Gastroesophageal sphincter (tissue), 4 donors: ENCODE measurements around the gene METRNL. TPM values are rescaled to one million over a fixed set of nuclear protein-coding genes. Genes with fewer than 3 reads are reported as not detected.
"Not testable (repeated sequence)": the region's sequence is repeated elsewhere in the genome, so short reads cannot be mapped to it uniquely, and the experiment has no call there.

Experiments
- ATAC-seq: fragments of 150-250 bp; one replicate; pipeline ENCODE4 v1.9.1; 2016; ENCODE audit warnings: mild to moderate bottlenecking, moderate library complexity
- H3K27ac ChIP-seq, 4 donors: fragments of 200-600 bp; sonication (generic) in 3 of 4; 1 replicate in 3 of 4; 2 replicates in 1 of 4; pipeline ENCODE4 v1.5.1; 2016 to 2019
- H3K27me3 ChIP-seq: fragments of 200-600 bp; sonication (generic); one replicate; pipeline ENCODE4 v1.5.1; 2019
- H3K36me3 ChIP-seq, 2 donors: fragments of 200-600 bp; sonication (generic); one replicate each; pipeline ENCODE4 v1.5.1; 2019; ENCODE audit warnings: control low read depth in 1 of 2
- H3K4me1 ChIP-seq, 3 donors: fragments of 200-600 bp; sonication (generic); 1 replicate in 2 of 3; 2 replicates in 1 of 3; pipeline ENCODE4 v1.5.1; 2016 to 2019; ENCODE audit warnings: control low read depth in 2 of 3
- H3K4me3 ChIP-seq, 2 donors: fragments of 200-600 bp; sonication (generic); one replicate each; pipeline ENCODE4 v1.5.1; 2019; ENCODE audit warnings: mild to moderate bottlenecking in 1 of 2, moderate library complexity in 1 of 2
- H3K9me3 ChIP-seq, 3 donors: fragments of 200-600 bp; sonication (generic); one replicate each; pipeline ENCODE4 v1.5.1; 2017 to 2019; ENCODE audit warnings: control low read depth in 2 of 3
- CTCF ChIP-seq, 4 experiments: fragments of 200-600 bp in 2 of 4; fragments of 450-650 bp in 2 of 4; sonication (generic) in 1 of 4; IDR thresholded peaks; one replicate each; pipeline ENCODE4 v1.5.1; 2017 to 2019; ENCODE audit warnings: antibody characterized with exemption in 4 of 4, mild to moderate bottlenecking in 2 of 4, moderate library complexity in 2 of 4
- EP300 ChIP-seq: sonication (generic); formaldehyde crosslinking; IDR thresholded peaks from one replicate; pipeline ENCODE4 v1.6.1; 2017; ENCODE audit warnings: antibody characterized with exemption, mild to moderate bottlenecking
- POLR2A ChIP-seq, 2 donors: fragments of 450-650 bp; IDR thresholded peaks; one replicate each; pipeline ENCODE4 v1.6.1; 2017; ENCODE audit warnings: antibody characterized with exemption in 2 of 2, mild to moderate bottlenecking in 2 of 2, moderate library complexity in 1 of 2
- POLR2AphosphoS5 ChIP-seq: sonication (generic); formaldehyde crosslinking; IDR thresholded peaks from one replicate; pipeline ENCODE4 v1.6.1; 2017; ENCODE audit warnings: antibody characterized with exemption
- WGBS, 2 donors: methylation state at CpG; one replicate each; pipeline ENCODE4 v1.1.5; 2018; ENCODE audit warnings: low coverage in 1 of 2; 5-methylcytosine and 5-hydroxymethylcytosine counted together
- total RNA-seq, 4 donors: library from RNA; depleted of rRNA; stranded (reverse); fragments of >200 nt; gene quantifications; one replicate each; pipeline ENCODE4 v1.1.0, GENCODE V29; 2016

METRNL gene
- total RNA-seq, 4 donors from 2014 or later, result 41.1 to 82.6 (median 66.3) TPM

GRCh38 chr17:83136931-83137330 lies 57.5 kb downstream of the METRNL start:
- no peak overlapping the region for H3K4me3 ChIP-seq
- no peaks in the 10 kb centered on the region for H3K9me3 ChIP-seq
- no peak overlapping the region for H3K27ac ChIP-seq
- no peak for TF ChIP-seq CTCF (IDR thresholded peaks at IDR 0.05)
- no peak for TF ChIP-seq POLR2A (IDR thresholded peaks at IDR 0.05)
- no peak for TF ChIP-seq POLR2AphosphoS5
- no peak for TF ChIP-seq EP300
- H3K36me3 ChIP-seq, result no peaks in the 10 kb centered on the region
- no peak for ATAC-seq
- no peaks in the 10 kb centered on the region for H3K4me1 ChIP-seq
- WGBS, 2 donors, result 86% methylated on average over 3 of the region's 16 CpGs; no CpG with 5 or more reads in 1 of the 2 donors
- peaks cover 35% of the 10 kb centered on the region for H3K27me3 ChIP-seq

- ATAC-seq, result no peak
- WGBS, 2 donors, result 87% methylated on average over 9 of the region's 9 CpGs; no CpG with 5 or more reads in 1 of the 2 donors
Observed at GRCh38 chr17:83137523-83137922, 58.1 kb downstream of the METRNL start.

GRCh38 chr17:83138820-83139219 lies 59.4 kb downstream of the METRNL start:
- Histone ChIP-seq H3K36me3 (no peaks in the 10 kb centered on the region), H3K27ac (no peak overlapping the region), H3K4me1 (no peaks in the 10 kb centered on the region), H3K4me3 (no peak overlapping the region), H3K27me3 (peaks cover 35% of the 10 kb centered on the region), H3K9me3 (no peaks in the 10 kb centered on the region)
- TF ChIP-seq CTCF (IDR thresholded peaks at IDR 0.05), result no peak
- TF ChIP-seq EP300, result no peak
- no peak for TF ChIP-seq POLR2AphosphoS5
- TF ChIP-seq POLR2A (IDR thresholded peaks at IDR 0.05), result no peak
- 71 to 86% methylated on average over 1 to 3 of the region's 3 CpGs for WGBS, 2 donors
- ATAC-seq, result no peak

More at GRCh38 chr17:83137523-83137922, 58.1 kb downstream of the METRNL start:
- H3K36me3 ChIP-seq, result no peaks in the 10 kb centered on the region
- no peaks in the 10 kb centered on the region for H3K4me1 ChIP-seq
- H3K27ac ChIP-seq, result no peak overlapping the region
- TF ChIP-seq POLR2A (IDR thresholded peaks at IDR 0.05), result no peak
- TF ChIP-seq EP300, result no peak
- TF ChIP-seq POLR2AphosphoS5, result no peak
- no peak for TF ChIP-seq CTCF (IDR thresholded peaks at IDR 0.05)
- H3K4me3 ChIP-seq, result no peak overlapping the region
- H3K9me3 ChIP-seq, result no peaks in the 10 kb centered on the region
- peaks cover 35% of the 10 kb centered on the region for H3K27me3 ChIP-seq

GRCh38 chr17:83139541-83140248 lies 60.3 kb downstream of the METRNL start:
- not testable (repeated sequence) for H3K4me3 ChIP-seq, H3K9me3 ChIP-seq, H3K27ac ChIP-seq, H3K4me1 ChIP-seq, H3K36me3 ChIP-seq, ATAC-seq
- peaks cover 35% of the 10 kb centered on the region for H3K27me3 ChIP-seq
- WGBS, 2 donors, result 63 to 89% methylated on average over 1 to 3 of the region's 31 CpGs

DNA sequence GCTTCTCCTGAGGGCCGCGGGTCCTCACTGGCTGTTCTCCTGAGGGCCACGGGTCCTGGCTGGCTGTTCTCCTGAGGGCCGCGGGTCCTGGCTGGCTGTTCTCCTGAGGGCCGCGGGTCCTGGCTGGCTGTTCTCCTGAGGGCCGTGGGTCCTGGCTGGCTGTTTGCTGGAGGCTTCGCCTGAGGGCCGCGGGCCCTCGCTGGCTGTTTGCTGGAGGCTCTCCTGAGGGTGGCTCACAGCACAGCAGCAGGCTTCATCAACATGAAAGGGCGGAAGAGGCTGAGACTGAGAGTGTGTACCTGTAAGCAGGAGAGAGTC lies 60.8 kb downstream of the METRNL start:
- ATAC-seq, H3K9me3 ChIP-seq, H3K4me3 ChIP-seq, H3K4me1 ChIP-seq, H3K36me3 ChIP-seq, H3K27ac ChIP-seq: not testable (repeated sequence)
- no CpG with 5 or more reads among the region's 13 CpGs for WGBS, 2 donors
- peaks cover 35% of the 10 kb centered on the region for H3K27me3 ChIP-seq

DNA sequence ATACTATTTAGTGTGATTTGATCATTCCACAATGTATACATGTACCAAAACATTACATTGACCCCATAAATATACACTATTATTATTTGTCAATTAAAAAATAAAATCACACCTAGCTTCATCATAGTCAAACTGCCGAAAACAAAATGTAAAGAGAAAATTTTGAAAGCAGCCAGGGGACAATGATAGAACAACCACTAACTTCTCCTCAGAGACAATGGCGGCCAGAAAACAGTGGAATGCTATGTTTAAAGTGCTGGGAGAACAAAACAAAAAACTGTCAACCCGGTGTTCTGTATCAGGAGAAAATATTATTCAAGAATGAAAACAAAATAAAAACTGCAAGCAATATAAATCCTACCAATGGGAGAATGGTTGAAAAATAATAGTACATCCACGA lies 63.2 kb downstream of the METRNL start:
- peaks cover 0 to 5% (median 0%) of the 10 kb centered on the region in 3 donors for H3K4me1 ChIP-seq
- WGBS, 2 donors, result 96 to 98% methylated on average over 4 of the region's 4 CpGs
- no peak for TF ChIP-seq POLR2A (IDR thresholded peaks at IDR 0.05)
- TF ChIP-seq CTCF (IDR thresholded peaks at IDR 0.05), result no peak
- no peak for TF ChIP-seq POLR2AphosphoS5
- no peak for TF ChIP-seq EP300
- no peak for ATAC-seq
- peaks cover 13% of the 10 kb centered on the region for H3K27me3 ChIP-seq
- no peak overlapping the region for H3K4me3 ChIP-seq
- H3K36me3 ChIP-seq, result no peaks in the 10 kb centered on the region
- H3K9me3 ChIP-seq, result no peaks in the 10 kb centered on the region
- no peak overlapping the region for H3K27ac ChIP-seq
